ENCODE data around the gene NFIA.
"Not testable (repeated sequence)": the region's sequence is repeated elsewhere in the genome, so short reads cannot be mapped to it uniquely, and the experiment has no call there.

Gene NFIA

GRCh38 chr1:61061601-61062000 is 20.8 kb upstream of the NFIA start:
- DNase-seq, result not testable (repeated sequence)

- DNase-seq, result no peak
These were observed 17.7 kb upstream of the NFIA start for GRCh38 chr1:61064673-61065072.

- DNase-seq, result no peak
These were observed 14.8 kb upstream of the NFIA start for GRCh38 chr1:61067446-61068019.

GRCh38 chr1:61070054-61070453 is 12.3 kb upstream of the NFIA start:
- no peak for DNase-seq

- no peak for DNase-seq
These were observed 10.9 kb upstream of the NFIA start for GRCh38 chr1:61071205-61072130.

GRCh38 chr1:61073871-61074270 is 8.5 kb upstream of the NFIA start:
- DNase-seq, result no peak

- not testable (repeated sequence) for DNase-seq
These were observed 6.5 kb upstream of the NFIA start for GRCh38 chr1:61075833-61076232.

- DNase-seq, result peak; percentile 88 to 89
These were observed 5.4 kb upstream of the NFIA start for GRCh38 chr1:61076728-61077675.

- peak; percentile 92 to 97 for DNase-seq
These were observed 4.5 kb upstream of the NFIA start for GRCh38 chr1:61077676-61078541.

GRCh38 chr1:61078618-61079295 is 3.6 kb upstream of the NFIA start:
- DNase-seq, result no peak

- no peak for DNase-seq
These were observed 3.0 kb upstream of the NFIA start for GRCh38 chr1:61079296-61079897.

- DNase-seq, result no peak
These were observed 2.4 kb upstream of the NFIA start for GRCh38 chr1:61079898-61080336.

GRCh38 chr1:61080413-61081143 is 1.8 kb upstream of the NFIA start:
- no peak for DNase-seq

GRCh38 chr1:61081144-61081685 is 1.1 kb upstream of the NFIA start:
- no peak for DNase-seq

- peak; percentile 8 to 52 for DNase-seq
These were observed 563 bp upstream of the NFIA start for GRCh38 chr1:61081686-61082310.

- peak in 1 of 2 donors; percentile 23 for DNase-seq
These were observed 849 bp downstream of the NFIA start for GRCh38 chr1:61083013-61083806.

- DNase-seq, result no peak
These were observed 1.6 kb downstream of the NFIA start for GRCh38 chr1:61083807-61084440.

- DNase-seq, result no peak
These were observed 2.2 kb downstream of the NFIA start for GRCh38 chr1:61084491-61085031.
